ENCODE results near the gene COPB2. TPM values are rescaled to one million over a fixed set of nuclear protein-coding genes. Genes with fewer than 3 reads are reported as not detected.
"Not testable (repeated sequence)": the region's sequence is repeated elsewhere in the genome, so short reads cannot be mapped to it uniquely, and the experiment has no call there.

COPB2 gene
- total and polyA plus RNA-seq, 2 of the 4 experiments (the other 2 are of a cell fraction): 179 to 363 TPM

DNA sequence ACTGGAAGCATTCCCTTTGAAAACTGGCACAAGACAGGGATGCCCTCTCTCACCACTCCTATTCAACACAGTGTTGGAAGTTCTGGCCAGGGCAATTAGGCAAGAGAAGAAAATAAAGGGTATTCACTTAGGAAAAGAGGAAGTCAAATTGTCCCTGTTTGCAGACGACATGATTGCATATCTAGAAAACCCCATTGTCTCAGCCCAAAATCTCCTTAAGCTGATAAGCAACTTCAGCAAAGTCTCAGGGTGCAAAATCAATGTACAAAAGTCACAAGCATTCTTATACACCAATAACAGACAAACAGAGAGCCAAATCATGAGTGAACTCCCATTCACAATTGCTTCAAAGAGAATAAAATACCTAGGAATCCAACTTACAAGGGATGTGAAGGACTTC lies 54.8 kb downstream of the COPB2 start:
- H3K9me1 ChIP-seq (ENCODE audit: insufficient read depth, low read length); H3K4ac ChIP-seq (ENCODE audit: low read depth, low read length); H4K5ac ChIP-seq (ENCODE audit: low read depth, low read length); CTCF ChIA-PET; H4K20me1 ChIP-seq (ENCODE audit: insufficient read depth, low read length); H4K8ac ChIP-seq (ENCODE audit: low read depth in 2 of 2, low read length in 2 of 2); H3K9me3 ChIP-seq (ENCODE audit: control insufficient read depth, insufficient read depth, low read length); H3K79me1 ChIP-seq (ENCODE audit: low read depth in 1 of 2, low read length in 2 of 2); H4K91ac ChIP-seq (ENCODE audit: insufficient read depth, low read depth, low read length); intact Hi-C loops (cut with micrococcal nuclease); H2BK15ac ChIP-seq (ENCODE audit: low read depth, low read length); H2AK9ac ChIP-seq (replicated peaks; ENCODE audit: low read depth, low read length, poor library complexity); H3K9ac ChIP-seq (ENCODE audit: low read depth, low read length); H2AK5ac ChIP-seq (ENCODE audit: low read depth, low read length); H2BK20ac ChIP-seq (ENCODE audit: low read depth, low read length); BruUV-seq (replicated peaks); H3K4me3 ChIP-seq (ENCODE audit: insufficient read depth, low read depth, low read length); H3K56ac ChIP-seq (ENCODE audit: extremely low read depth, insufficient read depth, low read length); H3K27ac ChIP-seq (ENCODE audit: insufficient read depth, low read length); H2BK120ac ChIP-seq (ENCODE audit: low read depth, low read length); POLR2A ChIA-PET (ENCODE audit: unreplicated experiment); dilution Hi-C loops (cut with HindIII; ENCODE audit: low sequenced_read_pairs, unreplicated experiment); H3K36me3 ChIP-seq (ENCODE audit: control insufficient read depth, insufficient read depth, low read length); H3K23ac ChIP-seq (ENCODE audit: low read depth, low read length); H2AFZ ChIP-seq (replicated peaks; ENCODE audit: low read length, poor library complexity); DNase-seq; ATAC-seq (ENCODE audit: low read depth); H3K14ac ChIP-seq (replicated peaks; ENCODE audit: low read depth, low read length); H3K18ac ChIP-seq (ENCODE audit: low read depth, low read length); H3K4me1 ChIP-seq (ENCODE audit: control insufficient read depth, insufficient read depth, low read length); H3K4me2 ChIP-seq (ENCODE audit: low read depth, low read length); H2BK5ac ChIP-seq (ENCODE audit: low read depth, low read length, poor library complexity, severe bottlenecking): not testable (repeated sequence)
- WGBS, 2 experiments (ENCODE audit: extremely low coverage in 2 of 2, insufficient read length in 1 of 2): no CpG with 5 or more reads among the region's 1 CpG
- peaks cover 18% of the 10 kb centered on the region for H3K27me3 ChIP-seq (ENCODE audit: control insufficient read depth, insufficient read depth, low read length)
- in situ Hi-C loops (cut with MboI; ENCODE audit: low sequenced_read_pairs): loop anchor here (5.0 to 25.0 kb wide), 4 partner anchors 222 to 747 kb away; partner anchors contain the start of gene CEP70
